Transverse colon (tissue), 4 donors: ENCODE data around the gene SPESP1. TPM values are rescaled to one million over a fixed set of nuclear protein-coding genes. Genes with fewer than 3 reads are reported as not detected.

Experiments
- DNase-seq: peaks from one replicate; pipeline ENCODE4 v3.0.0-alpha.2; 2019
- H3K27ac ChIP-seq, 4 donors: fragments of 200-600 bp; sonication (generic); 2 replicates each; pipeline ENCODE4 v1.5.1; 2016 to 2018; ENCODE audit warnings: inconsistent platforms in 4 of 4
- H3K27me3 ChIP-seq: fragments of 200-600 bp; sonication (generic); 2 replicates; pipeline ENCODE4 v1.5.1; 2017; ENCODE audit warnings: inconsistent platforms
- H3K36me3 ChIP-seq, 4 donors: fragments of 200-600 bp; sonication (generic); 2 replicates each; pipeline ENCODE4 v1.5.1; 2017 to 2019; ENCODE audit warnings: inconsistent platforms in 4 of 4
- H3K4me1 ChIP-seq, 4 donors: fragments of 200-600 bp; sonication (generic); 2 replicates each; pipeline ENCODE4 v1.5.1; 2017 to 2020; ENCODE audit warnings: inconsistent platforms in 4 of 4
- H3K4me3 ChIP-seq, 4 donors: fragments of 200-600 bp; sonication (generic); 1 replicate in 1 of 4; 2 replicates in 3 of 4; pipeline versions ENCODE4 v1.5.1 to v1.6.1; 2017 to 2019; ENCODE audit warnings: inconsistent platforms in 4 of 4
- H3K9me3 ChIP-seq, 2 donors: fragments of 200-600 bp; sonication (generic); 2 replicates each; pipeline ENCODE4 v1.5.1; 2017 to 2019; ENCODE audit warnings: inconsistent platforms in 2 of 2
- EP300 ChIP-seq: sonication (generic); formaldehyde crosslinking; IDR thresholded peaks from one replicate; pipeline ENCODE4 v1.6.1; 2017; ENCODE audit warnings: antibody characterized with exemption, low read depth
- POLR2A ChIP-seq: fragments of 450-650 bp; IDR thresholded peaks from one replicate; pipeline ENCODE4 v1.6.1; 2016; ENCODE audit warnings: antibody characterized with exemption, mild to moderate bottlenecking, moderate library complexity
- POLR2AphosphoS5 ChIP-seq, 3 donors: sonication (generic); formaldehyde crosslinking; IDR thresholded peaks; one replicate each; pipeline ENCODE4 v1.6.1; 2016; ENCODE audit warnings: antibody characterized with exemption in 3 of 3
- WGBS, 2 donors: methylation state at CpG; one replicate each; pipeline ENCODE4 v1.1.5; 2018; ENCODE audit warnings: low coverage in 1 of 2; 5-methylcytosine and 5-hydroxymethylcytosine counted together
- in situ Hi-C, 4 donors: fragments of 200-750 bp; cut with MboI; loops; one replicate each; pipeline versions ENCODE4 v1.15.0 to v1.15.1; 2017; ENCODE audit warnings: low sequenced_read_pairs in 3 of 4, low pct_ligation_motif_present in 1 of 4, low pct_unique_long_range_greater_than_20kb in 1 of 4
- intact Hi-C: fragments of 100-400 bp; cut with DNase I; formaldehyde crosslinking; loops from one replicate; pipeline ENCODE4 v1.15.1; 2023; ENCODE audit warnings: low total_unique reads
- total RNA-seq, 4 donors: library from RNA; depleted of rRNA; stranded (reverse); fragments of >200 nt; gene quantifications; one replicate each; pipeline ENCODE4 v1.1.0, GENCODE V29; 2016
- TF ChIP-seq, protein P1 (sequence below), 5 experiments: fragments of 200-600 bp in 3 of 5; fragments of 450-650 bp in 2 of 5; sonication (generic) in 3 of 5; IDR thresholded peaks; 1 replicate in 2 of 5; 2 replicates in 3 of 5; pipeline ENCODE4 v1.5.1; 2016 to 2017; ENCODE audit warnings: antibody characterized with exemption in 5 of 5, inconsistent platforms in 3 of 5, mild to moderate bottlenecking in 2 of 5, moderate library complexity in 1 of 5

SPESP1 gene
- total RNA-seq, 4 donors from 2014 or later: 1.5 to 2.5 TPM; not detected in 2

DNA sequence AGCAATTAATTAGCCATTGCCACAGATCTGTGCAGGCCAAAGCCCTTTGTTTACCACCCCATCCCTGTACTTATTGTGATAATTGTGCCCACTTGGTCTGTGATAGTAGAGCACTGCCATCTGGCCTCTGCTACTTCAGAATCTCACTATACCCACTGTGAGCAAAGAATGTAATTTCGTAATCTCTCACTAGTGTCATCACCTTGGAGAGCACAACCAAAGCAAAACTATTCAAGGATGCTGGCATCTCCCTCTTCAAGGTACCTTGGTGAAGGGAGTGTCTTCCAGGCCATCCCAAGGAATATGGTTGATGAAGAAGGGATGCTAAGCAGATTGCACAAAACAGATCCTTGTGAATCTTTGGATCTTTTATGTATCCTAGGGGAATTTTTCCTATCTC, 49.5 kb downstream of the SPESP1 start:
- Histone ChIP-seq H3K4me3 (no peak overlapping the region), H3K27me3 (peaks cover 10% of the 10 kb centered on the region), H3K9me3 (peaks cover 0 to 4% of the 10 kb centered on the region in 2 donors), H3K27ac (no peak overlapping the region), H3K36me3 (no peaks in the 10 kb centered on the region), H3K4me1 (no peaks in the 10 kb centered on the region)
- intact Hi-C loops: no loop called here
- DNase-seq: no peak
- no peak for TF ChIP-seq EP300
- TF ChIP-seq, protein P1, sequence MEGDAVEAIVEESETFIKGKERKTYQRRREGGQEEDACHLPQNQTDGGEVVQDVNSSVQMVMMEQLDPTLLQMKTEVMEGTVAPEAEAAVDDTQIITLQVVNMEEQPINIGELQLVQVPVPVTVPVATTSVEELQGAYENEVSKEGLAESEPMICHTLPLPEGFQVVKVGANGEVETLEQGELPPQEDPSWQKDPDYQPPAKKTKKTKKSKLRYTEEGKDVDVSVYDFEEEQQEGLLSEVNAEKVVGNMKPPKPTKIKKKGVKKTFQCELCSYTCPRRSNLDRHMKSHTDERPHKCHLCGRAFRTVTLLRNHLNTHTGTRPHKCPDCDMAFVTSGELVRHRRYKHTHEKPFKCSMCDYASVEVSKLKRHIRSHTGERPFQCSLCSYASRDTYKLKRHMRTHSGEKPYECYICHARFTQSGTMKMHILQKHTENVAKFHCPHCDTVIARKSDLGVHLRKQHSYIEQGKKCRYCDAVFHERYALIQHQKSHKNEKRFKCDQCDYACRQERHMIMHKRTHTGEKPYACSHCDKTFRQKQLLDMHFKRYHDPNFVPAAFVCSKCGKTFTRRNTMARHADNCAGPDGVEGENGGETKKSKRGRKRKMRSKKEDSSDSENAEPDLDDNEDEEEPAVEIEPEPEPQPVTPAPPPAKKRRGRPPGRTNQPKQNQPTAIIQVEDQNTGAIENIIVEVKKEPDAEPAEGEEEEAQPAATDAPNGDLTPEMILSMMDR (IDR thresholded peaks at IDR 0.05): no peak
- TF ChIP-seq POLR2A: no peak
- no peak for TF ChIP-seq POLR2AphosphoS5 (IDR thresholded peaks at IDR 0.05)
- in situ Hi-C loops: no loop called here
- WGBS, 2 donors: 67 to 81% methylated on average over 1 of the region's 1 CpG

DNA sequence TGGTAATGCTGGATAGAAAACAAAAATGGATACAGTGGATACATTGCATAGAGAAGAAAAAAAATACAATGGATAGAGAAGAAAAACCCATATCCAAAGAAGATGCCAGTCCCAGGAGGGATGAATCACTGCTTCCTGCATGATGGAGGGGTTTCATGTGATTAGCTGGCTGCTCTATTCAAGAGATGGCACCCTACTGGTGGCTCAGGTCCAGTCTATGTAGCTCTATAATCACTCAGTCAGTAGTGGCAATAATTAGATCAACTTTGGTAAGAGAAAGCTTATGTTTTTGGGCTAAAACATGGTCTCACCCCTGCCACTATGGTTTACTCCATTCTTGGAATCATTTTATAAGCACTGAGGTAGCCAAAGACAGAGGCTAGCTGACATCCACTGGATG, 50.5 kb downstream of the SPESP1 start:
- no peak overlapping the region for H3K27ac ChIP-seq
- H3K27me3 ChIP-seq: peaks cover 10% of the 10 kb centered on the region
- intact Hi-C loops (no loop called here), in situ Hi-C loops (no loop called here)
- no peak for TF ChIP-seq EP300
- no peak for TF ChIP-seq POLR2A
- no peak for TF ChIP-seq POLR2AphosphoS5 (IDR thresholded peaks at IDR 0.05)
- TF ChIP-seq, protein P1 (IDR thresholded peaks at IDR 0.05): no peak
- no peaks in the 10 kb centered on the region for H3K36me3 ChIP-seq
- no peak for DNase-seq
- peaks cover 0 to 4% of the 10 kb centered on the region in 2 donors for H3K9me3 ChIP-seq
- no peak overlapping the region for H3K4me3 ChIP-seq
- no peaks in the 10 kb centered on the region for H3K4me1 ChIP-seq

DNA sequence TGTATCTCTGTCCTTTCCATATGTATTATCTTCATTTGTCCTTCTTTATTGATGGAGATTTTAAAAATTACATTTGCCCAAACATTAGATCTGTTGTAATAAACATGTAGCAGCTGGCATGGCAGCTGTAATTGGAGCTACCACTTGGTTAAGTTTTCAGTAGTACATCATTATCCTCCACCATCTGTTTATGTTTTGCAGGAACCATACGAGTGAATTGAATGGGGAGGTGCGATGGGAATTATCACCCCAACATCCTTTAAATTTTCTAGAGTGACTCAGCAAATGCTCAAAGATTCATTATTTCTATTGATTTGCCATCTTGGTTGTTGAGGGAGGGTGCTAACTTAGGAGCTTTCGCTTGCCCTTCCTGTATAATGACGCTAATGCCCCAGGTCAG, 51.6 kb downstream of the SPESP1 start:
- Histone ChIP-seq H3K27me3 (peaks cover 10% of the 10 kb centered on the region), H3K27ac (no peak overlapping the region), H3K36me3 (no peaks in the 10 kb centered on the region), H3K9me3 (no peaks in the 10 kb centered on the region), H3K4me1 (no peaks in the 10 kb centered on the region), H3K4me3 (no peak overlapping the region)
- intact Hi-C loops: no loop called here
- WGBS, 2 donors: 85 to 87% methylated on average over 4 of the region's 4 CpGs
- no peak for DNase-seq
- in situ Hi-C loops: no loop called here
- TF ChIP-seq POLR2A (no peak), EP300 (no peak), POLR2AphosphoS5 (IDR thresholded peaks at IDR 0.05) (no peak)
- TF ChIP-seq, protein P1 (IDR thresholded peaks at IDR 0.05): no peak

DNA sequence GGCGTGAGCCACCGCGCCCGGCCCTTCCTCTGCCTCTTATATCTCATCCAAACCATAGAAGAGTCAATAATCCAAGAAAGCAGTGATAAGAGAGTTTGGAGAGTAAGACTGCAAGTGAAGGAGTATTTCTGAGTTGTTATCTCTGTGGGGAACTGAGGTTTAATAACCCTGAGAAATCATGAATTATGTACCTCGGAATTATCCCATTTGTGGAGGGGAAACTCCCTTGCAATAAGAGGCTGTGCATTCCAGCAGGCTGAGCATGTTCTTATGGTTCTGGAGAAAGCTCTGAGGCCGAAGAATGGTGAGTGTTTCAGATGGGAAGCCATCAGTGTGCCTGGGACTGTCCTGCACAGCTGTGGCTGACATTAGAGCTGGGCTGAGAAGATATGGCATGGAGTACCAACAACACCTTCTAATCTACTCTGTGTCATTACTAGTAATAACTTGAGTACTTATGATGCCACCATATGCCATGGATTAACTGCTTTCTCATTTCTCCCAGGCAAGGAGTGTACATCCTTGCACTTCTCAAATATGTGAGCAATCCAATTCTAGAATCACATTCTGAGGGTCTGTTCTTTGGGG, 52.7 kb downstream of the SPESP1 start:
- Histone ChIP-seq H3K9me3 (no peaks in the 10 kb centered on the region), H3K27me3 (peaks cover 10% of the 10 kb centered on the region), H3K36me3 (no peaks in the 10 kb centered on the region), H3K27ac (no peak overlapping the region), H3K4me3 (no peak overlapping the region), H3K4me1 (no peaks in the 10 kb centered on the region)
- in situ Hi-C loops: no loop called here
- WGBS, 2 donors: 88 to 90% methylated on average over 3 to 6 of the region's 6 CpGs
- intact Hi-C loops: no loop called here
- no peak for DNase-seq
- TF ChIP-seq, protein P1 (IDR thresholded peaks at IDR 0.05): no peak
- no peak for TF ChIP-seq POLR2A
- no peak for TF ChIP-seq EP300
- TF ChIP-seq POLR2AphosphoS5 (IDR thresholded peaks at IDR 0.05): no peak
